Effector memory CD4-positive, alpha-beta T cell (primary cell): ENCODE measurements around the gene VPS35L.
"Not testable (repeated sequence)": the region's sequence is repeated elsewhere in the genome, so short reads cannot be mapped to it uniquely, and the experiment has no call there.

Source experiments
- DNase-seq, 3 donors: peaks; one replicate each; pipeline ENCODE4 v3.0.0-alpha.2; 2020
- H3K27ac ChIP-seq: 2 replicates; pipeline ENCODE4 v1.7.0; 2013; ENCODE audit warnings: mild to moderate bottlenecking, low read length, moderate library complexity; ENCODE audit not compliant: insufficient read depth, poor library complexity, severe bottlenecking
- H3K27me3 ChIP-seq: replicated peaks from 2 replicates; pipeline ENCODE4 v1.7.0; 2013; ENCODE audit warnings: mild to moderate bottlenecking, low read length; ENCODE audit not compliant: insufficient read depth, control insufficient read depth, poor library complexity, severe bottlenecking
- H3K36me3 ChIP-seq: 2 replicates; pipeline ENCODE4 v1.7.0; 2013; ENCODE audit warnings: mild to moderate bottlenecking, low read length, moderate library complexity; ENCODE audit not compliant: control insufficient read depth, insufficient read depth
- H3K4me1 ChIP-seq: 2 replicates; pipeline ENCODE4 v1.7.0; 2013; ENCODE audit warnings: low read length, mild to moderate bottlenecking; ENCODE audit not compliant: control insufficient read depth, insufficient read depth, poor library complexity, severe bottlenecking
- H3K4me3 ChIP-seq: 2 replicates; pipeline ENCODE4 v1.7.0; 2013; ENCODE audit warnings: low read length, low read depth, mild to moderate bottlenecking; ENCODE audit not compliant: insufficient read depth, poor library complexity, severe bottlenecking
- H3K9me3 ChIP-seq: 2 replicates; pipeline ENCODE4 v1.7.0; 2013; ENCODE audit warnings: mild to moderate bottlenecking, low read length, moderate library complexity; ENCODE audit not compliant: control insufficient read depth

VPS35L gene

DNA sequence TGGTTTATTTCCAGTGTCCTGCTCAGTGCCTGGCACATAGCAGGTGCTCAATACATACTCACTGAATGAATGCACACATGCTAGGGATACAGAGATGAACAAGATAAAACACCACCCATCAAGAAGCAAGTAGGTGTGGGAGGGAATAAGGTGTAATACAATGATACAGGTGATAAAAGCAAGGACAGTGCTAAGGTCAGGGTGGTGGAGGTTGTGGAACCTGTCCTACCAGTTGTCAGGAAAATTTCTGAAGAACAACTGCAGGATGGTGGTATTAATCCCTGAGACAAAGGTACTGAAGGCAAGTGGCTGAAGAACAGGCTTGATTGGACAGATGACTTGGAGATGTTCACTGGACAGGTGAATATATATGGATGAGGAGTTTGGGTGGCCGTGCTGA is 160.7 kb downstream of the VPS35L start:
- Histone ChIP-seq H3K4me3 (no peak overlapping the region), H3K9me3 (no peaks in the 10 kb centered on the region), H3K36me3 (peaks cover 23% of the 10 kb centered on the region), H3K27me3 (no peaks in the 10 kb centered on the region), H3K27ac (no peak overlapping the region), H3K4me1 (peaks cover 4% of the 10 kb centered on the region)
- DNase-seq: no peak

DNA sequence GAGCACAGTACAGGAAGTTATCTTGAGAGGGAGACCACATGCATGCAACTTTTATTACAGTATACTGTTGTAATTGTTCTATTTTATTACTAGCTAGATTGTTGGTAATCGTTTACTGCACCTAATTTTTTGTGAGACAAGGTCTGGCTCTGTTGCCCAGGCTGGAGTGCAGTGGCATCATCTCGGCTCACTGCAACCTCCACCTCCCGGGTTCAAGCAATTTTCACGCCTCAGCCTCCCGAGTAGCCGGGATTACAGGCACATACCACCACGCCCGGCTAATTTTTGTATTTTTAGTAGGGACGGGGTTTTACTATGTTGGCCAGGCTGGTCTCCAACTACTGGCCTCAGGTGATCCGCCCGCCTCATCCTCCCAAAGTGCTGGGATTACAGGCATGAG is 161.2 kb downstream of the VPS35L start:
- H3K27ac ChIP-seq, DNase-seq, H3K27me3 ChIP-seq, H3K4me1 ChIP-seq, H3K9me3 ChIP-seq, H3K4me3 ChIP-seq: not testable (repeated sequence)
- H3K36me3 ChIP-seq: peaks cover 23% of the 10 kb centered on the region

DNA sequence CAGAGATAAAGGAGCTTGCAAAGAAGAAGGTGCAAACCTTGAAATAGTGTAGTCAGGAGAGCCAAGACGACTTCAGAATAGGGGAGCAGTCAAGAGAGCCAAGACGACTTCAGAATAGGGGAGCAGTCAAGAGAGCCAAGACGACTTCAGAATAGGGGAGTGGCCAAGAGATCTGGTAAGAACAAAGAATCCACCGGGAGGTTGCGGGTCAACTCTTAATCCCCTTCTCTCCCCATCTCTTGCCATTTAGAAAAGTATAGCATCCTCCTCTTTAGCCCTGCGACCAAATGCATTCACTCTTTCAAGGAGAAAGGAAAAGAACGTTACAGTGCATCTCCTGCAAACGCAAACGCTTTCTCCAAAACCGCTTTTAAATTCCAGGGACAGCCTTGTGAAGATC is 161.8 kb downstream of the VPS35L start:
- peak overlapping the region; percentile 75 for H3K27ac ChIP-seq
- no peak for DNase-seq
- no peaks in the 10 kb centered on the region for H3K27me3 ChIP-seq
- peak overlapping the region; percentile 91 for H3K4me3 ChIP-seq
- peaks cover 4% of the 10 kb centered on the region for H3K4me1 ChIP-seq
- H3K36me3 ChIP-seq: peaks cover 23% of the 10 kb centered on the region
- H3K9me3 ChIP-seq: no peaks in the 10 kb centered on the region

DNA sequence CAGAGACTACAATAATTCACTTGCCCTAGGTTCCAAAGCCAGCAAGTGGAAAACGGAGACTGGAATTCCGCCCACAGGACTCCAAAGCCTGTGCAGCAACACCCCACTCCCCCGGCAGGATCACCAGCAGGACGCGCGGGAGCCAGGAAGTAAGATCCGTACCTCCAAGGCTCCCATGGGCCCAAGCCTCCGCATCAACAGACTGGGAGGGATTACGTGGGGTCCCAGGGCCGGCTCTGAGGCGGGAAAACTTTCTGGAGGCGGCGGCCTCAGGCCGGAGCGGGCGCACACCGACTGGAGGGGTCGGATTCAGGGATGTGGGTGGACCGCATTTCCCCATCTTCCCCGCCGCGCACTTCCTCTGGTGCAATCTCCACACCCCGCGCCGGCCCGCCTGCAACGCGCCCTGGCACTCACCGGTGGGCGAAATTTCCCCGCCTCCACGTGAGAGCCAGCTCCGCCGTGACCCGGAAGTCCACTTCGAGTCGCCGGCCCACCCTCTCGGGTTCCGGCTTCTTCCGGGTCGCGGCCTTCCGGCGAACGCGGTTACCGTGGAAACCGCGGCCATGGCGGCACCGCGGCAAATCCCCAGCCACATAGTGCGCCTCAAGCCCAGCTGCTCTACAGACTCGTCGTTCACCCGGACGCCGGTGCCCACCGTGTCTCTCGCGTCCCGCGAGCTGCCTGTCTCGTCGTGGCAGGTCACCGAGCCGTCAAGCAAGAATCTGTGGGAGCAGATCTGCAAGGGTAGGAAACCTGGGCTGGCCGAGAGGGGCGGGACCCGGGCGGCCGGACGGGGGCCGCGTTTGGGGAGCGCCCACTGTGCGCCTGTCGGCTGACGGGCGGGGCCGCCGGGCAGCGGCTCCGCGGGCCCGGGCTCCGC is 162.5 kb downstream of the VPS35L start, which contains the start of the genes IQCK and KNOP1:
TSS of gene IQCK (plus strand) at position 531 of the 883 bp plus-strand sequence. CDS start at position 567, 36 bp downstream.
TSS of gene KNOP1 (minus strand) at position 487 of the 883 bp plus-strand sequence. CDS start 3,192 bp downstream, outside the sequence.
- Histone ChIP-seq H3K9me3 (no peaks in the 10 kb centered on the region), H3K27ac (peak within 1 kb of the TSS; percentile 75), H3K4me3 (peak within 1 kb of the TSS; percentile 91), H3K36me3 (peaks cover 17% of the 10 kb centered on the region), H3K4me1 (peaks cover 4% of the 10 kb centered on the region), H3K27me3 (no peaks in the 10 kb centered on the region)
- DNase-seq: peak; percentile 81 to 87 (median 86)

DNA sequence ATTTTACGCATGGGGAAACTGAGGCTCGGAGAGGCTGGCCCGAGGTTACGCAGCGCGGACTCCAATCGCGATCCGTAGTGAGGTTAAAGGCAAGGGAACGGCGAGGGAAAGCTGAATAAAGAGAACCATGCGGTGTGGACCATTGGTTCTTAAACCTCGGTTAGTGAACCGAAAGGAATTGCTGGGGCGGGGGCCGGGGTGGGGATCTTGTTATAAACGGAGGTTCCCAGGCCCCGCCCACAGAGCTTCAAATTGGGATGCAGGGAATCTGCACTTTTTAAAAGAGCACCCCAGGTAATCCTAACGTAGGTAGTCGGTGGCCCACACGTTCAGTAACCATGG is 163.1 kb downstream of the VPS35L start:
- Histone ChIP-seq H3K4me1 (peaks cover 4% of the 10 kb centered on the region), H3K4me3 (peak overlapping the region; percentile 91), H3K27ac (peak overlapping the region; percentile 75), H3K27me3 (no peaks in the 10 kb centered on the region), H3K9me3 (no peaks in the 10 kb centered on the region), H3K36me3 (peaks cover 11% of the 10 kb centered on the region)
- no peak for DNase-seq

DNA sequence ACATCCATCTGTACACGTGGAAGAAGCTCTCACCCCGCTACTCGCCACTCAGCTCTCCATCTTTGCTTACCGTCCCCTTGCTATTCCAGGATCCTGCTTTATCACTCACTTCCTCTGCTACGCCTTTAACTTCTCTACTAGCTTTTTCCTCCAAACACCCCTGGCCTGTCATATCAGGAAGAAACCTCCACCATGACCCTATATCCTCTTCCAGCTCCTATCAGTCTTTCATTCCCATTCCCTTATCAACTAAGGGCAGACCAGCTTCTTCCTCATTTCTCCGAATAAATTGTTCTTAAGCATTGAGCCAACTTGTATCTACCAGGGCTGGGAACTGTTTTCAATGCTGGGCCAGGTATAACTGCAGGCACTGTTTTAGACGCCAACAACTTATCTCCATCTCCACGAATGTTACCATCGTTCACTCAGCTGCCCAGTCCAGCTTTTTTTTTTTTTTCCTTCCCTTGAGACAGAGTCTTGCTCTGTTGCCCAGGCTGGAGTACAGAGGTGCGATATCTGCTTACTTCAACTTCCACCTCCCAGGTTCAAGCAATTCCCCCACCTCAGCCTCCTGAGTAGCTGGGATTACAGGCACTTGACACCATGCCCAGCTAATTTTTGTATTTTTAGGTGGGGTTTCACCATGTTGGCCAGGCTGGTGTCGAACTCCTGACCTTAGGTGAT is 166.9 kb downstream of the VPS35L start:
- Histone ChIP-seq H3K4me3 (no peak overlapping the region), H3K9me3 (no peaks in the 10 kb centered on the region), H3K27ac (no peak overlapping the region), H3K27me3 (no peaks in the 10 kb centered on the region), H3K36me3 (no peaks in the 10 kb centered on the region), H3K4me1 (no peaks in the 10 kb centered on the region)
- no peak for DNase-seq

DNA sequence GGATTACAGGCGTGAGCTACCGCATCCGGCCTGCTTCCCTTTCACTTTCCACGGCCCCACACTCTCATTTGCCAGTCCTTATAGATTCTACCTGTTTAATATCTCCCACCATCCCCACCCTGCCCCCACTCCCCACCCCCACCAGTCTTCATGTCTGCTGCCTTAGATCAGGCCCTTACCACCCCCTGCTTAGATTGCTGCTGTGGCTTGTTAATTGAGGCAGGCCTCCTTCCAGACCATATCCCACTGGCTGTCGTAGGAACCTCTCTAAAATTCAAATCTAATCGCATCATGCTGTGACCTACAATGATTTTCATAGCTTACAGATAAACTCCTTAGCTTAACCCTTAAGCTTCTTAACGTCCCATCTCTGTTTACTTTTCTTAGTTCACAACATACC is 167.5 kb downstream of the VPS35L start:
- DNase-seq: no peak
- Histone ChIP-seq H3K4me3 (no peak overlapping the region), H3K27me3 (no peaks in the 10 kb centered on the region), H3K9me3 (no peaks in the 10 kb centered on the region), H3K4me1 (no peaks in the 10 kb centered on the region), H3K36me3 (no peaks in the 10 kb centered on the region), H3K27ac (no peak overlapping the region)

DNA sequence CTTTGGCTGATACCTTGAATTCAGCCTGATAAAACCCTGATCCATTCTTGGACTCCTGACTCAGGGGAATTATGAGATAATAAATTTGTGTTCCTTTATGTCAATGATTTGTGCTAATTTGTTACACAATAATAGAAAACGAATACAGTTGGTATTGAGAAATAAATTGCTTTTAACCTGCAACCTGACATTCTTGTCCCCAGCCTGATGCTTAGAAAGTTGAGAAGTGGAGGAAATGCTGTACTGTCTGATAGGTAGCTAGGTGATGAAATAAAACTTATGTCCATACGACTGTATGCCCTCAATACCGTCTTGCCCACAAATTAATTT is 173.1 kb downstream of the VPS35L start:
- no peak for DNase-seq
- H3K4me1 ChIP-seq: no peaks in the 10 kb centered on the region
- no peaks in the 10 kb centered on the region for H3K36me3 ChIP-seq
- H3K27ac ChIP-seq: no peak overlapping the region
- no peak overlapping the region for H3K4me3 ChIP-seq
- H3K27me3 ChIP-seq: no peaks in the 10 kb centered on the region
- H3K9me3 ChIP-seq: no peaks in the 10 kb centered on the region

DNA sequence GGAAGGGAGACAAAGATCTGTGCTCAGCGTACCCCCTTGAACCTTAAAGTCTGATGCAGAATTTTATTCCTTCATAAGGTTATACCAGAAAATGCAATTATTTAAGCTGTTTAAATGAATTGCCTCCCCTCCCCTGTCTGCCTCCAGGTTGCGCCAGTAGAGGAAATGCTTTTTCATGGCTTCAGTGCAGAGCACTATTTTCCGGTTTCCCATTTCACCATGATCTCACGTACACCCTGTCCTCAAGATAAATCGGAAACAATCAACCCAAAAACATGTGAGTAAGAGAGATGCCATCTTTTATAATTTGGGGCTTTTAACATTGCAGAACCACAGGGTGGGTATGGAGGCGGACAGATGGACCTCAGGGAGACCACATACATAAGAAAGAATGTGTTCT is 178.0 kb downstream of the VPS35L start:
- no peaks in the 10 kb centered on the region for H3K36me3 ChIP-seq
- H3K4me3 ChIP-seq: no peak overlapping the region
- no peaks in the 10 kb centered on the region for H3K9me3 ChIP-seq
- no peaks in the 10 kb centered on the region for H3K27me3 ChIP-seq
- DNase-seq: no peak
- no peaks in the 10 kb centered on the region for H3K4me1 ChIP-seq
- no peak overlapping the region for H3K27ac ChIP-seq
